HepG2 (cell line): ENCODE results near the gene RRP9. TPM values are rescaled to one million over a fixed set of nuclear protein-coding genes. Genes with fewer than 3 reads are reported as not detected.

Experiments
- CREB1 ChIP-seq, 2 experiments: fragments of 450-650 bp in 1 of 2; IDR thresholded peaks; 2 replicates each; pipeline ENCODE4 v1.6.1; 2016 to 2017; ENCODE audit warnings: control low read depth in 1 of 2, mild to moderate bottlenecking in 1 of 2, missing compliant biosample characterization in 1 of 2, missing genetic modification characterization in 1 of 2
- DMAP1 ChIP-seq: IDR thresholded peaks from 2 replicates; pipeline ENCODE4 v1.6.1; 2016
- ETV6 ChIP-seq: sonication (generic); formaldehyde crosslinking; conservative IDR thresholded peaks from 2 replicates; pipeline ENCODE4 v1.4.0; 2020; ENCODE audit warnings: missing genetic modification reagents
- FOXA1 ChIP-seq, 2 experiments: fragments of 450-650 bp in 1 of 2; sonication (generic) in 1 of 2; formaldehyde crosslinking in 1 of 2; IDR thresholded peaks; 2 replicates each; pipeline versions ENCODE4 v1.4.0 to v1.6.1; 2016 to 2020; ENCODE audit warnings: missing genetic modification reagents in 1 of 2
- MIER2 ChIP-seq: IDR thresholded peaks from 2 replicates; pipeline ENCODE4 v1.6.1; 2016; ENCODE audit warnings: missing biosample characterization, missing genetic modification reagents
- MXI1 ChIP-seq: IDR thresholded peaks from 3 replicates; pipeline ENCODE4 v1.6.1; 2012; ENCODE audit warnings: low read depth, low read length, inconsistent platforms, borderline replicate concordance
- RARA ChIP-seq: IDR thresholded peaks from 2 replicates; pipeline ENCODE4 v1.6.1; 2016; ENCODE audit warnings: missing genetic modification reagents, missing compliant biosample characterization
- SPEN ChIP-seq: sonication (generic); formaldehyde crosslinking; IDR thresholded peaks from 2 replicates; pipeline ENCODE4 v1.5.1; 2020; ENCODE audit warnings: low read depth, mild to moderate bottlenecking, missing genetic modification reagents
- TEAD3 ChIP-seq: optimal IDR thresholded peaks from 2 replicates; pipeline ENCODE3; 2016; ENCODE audit warnings: borderline replicate concordance
- ZBTB3 ChIP-seq: sonication (generic); formaldehyde crosslinking; IDR thresholded peaks from 2 replicates; pipeline ENCODE4 v1.4.0; 2020; ENCODE audit warnings: low read depth, mild to moderate bottlenecking, moderate library complexity, missing genetic modification reagents, borderline replicate concordance
- ZFYVE20 ChIP-seq: sonication (generic); formaldehyde crosslinking; IDR thresholded peaks from 2 replicates; pipeline ENCODE4 v1.8.0; 2023; ENCODE audit warnings: low read depth, mild to moderate bottlenecking, moderate library complexity, missing genetic modification reagents, borderline replicate concordance
- ZNF18 ChIP-seq: sonication (generic); formaldehyde crosslinking; IDR thresholded peaks from 2 replicates; pipeline ENCODE4 v1.8.0; 2022; ENCODE audit warnings: mild to moderate bottlenecking, missing genetic modification reagents; ENCODE audit not compliant: insufficient replicate concordance
- ZNF296 ChIP-seq: sonication (generic); formaldehyde crosslinking; conservative IDR thresholded peaks from 2 replicates; pipeline ENCODE4 v1.5.0; 2020; ENCODE audit warnings: mild to moderate bottlenecking, missing genetic modification reagents
- ZNF33A ChIP-seq: sonication (generic); formaldehyde crosslinking; IDR thresholded peaks from 2 replicates; pipeline ENCODE4 v1.5.1; 2020; ENCODE audit warnings: missing genetic modification reagents, mild to moderate bottlenecking, moderate library complexity, borderline replicate concordance
- ZNF775 ChIP-seq: sonication (generic); formaldehyde crosslinking; IDR thresholded peaks from 2 replicates; pipeline ENCODE4 v1.4.0; 2020; ENCODE audit warnings: missing genetic modification reagents, mild to moderate bottlenecking, moderate library complexity, borderline replicate concordance
- ZNF781 ChIP-seq: sonication (generic); formaldehyde crosslinking; IDR thresholded peaks from 2 replicates; pipeline ENCODE4 v1.5.1; 2020; ENCODE audit warnings: borderline replicate concordance, mild to moderate bottlenecking, missing genetic modification reagents; ENCODE audit errors: not compliant biosample characterization
- polyA plus RNA-seq, 8 experiments: library from polyadenylated mRNA; depleted of rRNA in 3 of 8; stranded (reverse) in 7 of 8; unstranded in 1 of 8; fragments of >200 nt; fragmentation: Illumina TruSeq in 4 of 8; extraction: Trizol in 4 of 8; gene quantifications; 2 replicates each; pipeline versions ENCODE4 v1.2.1 to v1.2.3, GENCODE V29; 2011 to 2016; ENCODE audit warnings: low read depth in 4 of 8, missing spikeins in 1 of 8, mixed read lengths in 1 of 8; ENCODE audit not compliant: insufficient read depth in 1 of 8
- total RNA-seq, 5 experiments: library from RNA; depleted of rRNA; stranded (reverse); fragments of >200 nt; fragmentation: Illumina TruSeq; extraction: Trizol; gene quantifications; 2 replicates each; pipeline ENCODE4 v1.2.3, GENCODE V29; 2016; ENCODE audit warnings: low read depth in 1 of 5
- TF ChIP-seq, protein P1 (sequence below): sonication (generic); formaldehyde crosslinking; IDR thresholded peaks from 2 replicates; pipeline ENCODE4 v1.5.0; 2020; ENCODE audit warnings: mild to moderate bottlenecking, missing genetic modification reagents, borderline replicate concordance
- TF ChIP-seq, protein P2 (sequence below): IDR thresholded peaks from 2 replicates; pipeline ENCODE4 v1.4.0; 2020; ENCODE audit warnings: mild to moderate bottlenecking, missing genetic modification reagents

RRP9 gene
- total and polyA plus RNA-seq, 2 of the 13 experiments (the other 11 are each of a cell fraction or from before 2014, with no cell fraction given): 14.8 to 44.0 TPM

GRCh38 chr3:51982352-51982837 is 40.7 kb upstream of the RRP9 start (continued):
- TF ChIP-seq MIER2 (CRISPR knock-in tag) (0 out of 2 replicates have a peak, but pooled peaks have one; percentile 54), TEAD3 (CRISPR knock-in tag) (no peak), ZNF775 (CRISPR knock-in tag) (no peak), FOXA1 (IDR thresholded peaks at IDR 0.05) (no peak), FOXA1 (CRISPR knock-in tag; IDR thresholded peaks at IDR 0.05) (peak; percentile 38; the same call in 1 of the 2 replicates), ZFYVE20 (CRISPR knock-in tag) (no peak), SPEN (CRISPR knock-in tag) (peak; percentile 65; the same call in 1 of the 2 replicates), ETV6 (peak; percentile 68; the same call in 1 of the 2 replicates), ZNF296 (peak; percentile 54; the same call in 1 of the 2 replicates), DMAP1 (CRISPR knock-in tag) (peak; percentile 84), ZNF781 (CRISPR knock-in tag) (no peak), ZBTB3 (CRISPR knock-in tag) (no peak), ZNF33A (no peak), ZNF18 (peak; percentile 82), CREB1 (IDR thresholded peaks at IDR 0.05) (no peak), CREB1 (CRISPR knock-in tag; IDR thresholded peaks at IDR 0.05) (peak; percentile 21; the same call in 1 of the 2 replicates), MXI1 (peak; percentile 78; the same call in 1 of the 3 replicates), RARA (CRISPR knock-in tag) (peak; percentile 71; the same call in 1 of the 2 replicates)
- TF ChIP-seq, protein P1, sequence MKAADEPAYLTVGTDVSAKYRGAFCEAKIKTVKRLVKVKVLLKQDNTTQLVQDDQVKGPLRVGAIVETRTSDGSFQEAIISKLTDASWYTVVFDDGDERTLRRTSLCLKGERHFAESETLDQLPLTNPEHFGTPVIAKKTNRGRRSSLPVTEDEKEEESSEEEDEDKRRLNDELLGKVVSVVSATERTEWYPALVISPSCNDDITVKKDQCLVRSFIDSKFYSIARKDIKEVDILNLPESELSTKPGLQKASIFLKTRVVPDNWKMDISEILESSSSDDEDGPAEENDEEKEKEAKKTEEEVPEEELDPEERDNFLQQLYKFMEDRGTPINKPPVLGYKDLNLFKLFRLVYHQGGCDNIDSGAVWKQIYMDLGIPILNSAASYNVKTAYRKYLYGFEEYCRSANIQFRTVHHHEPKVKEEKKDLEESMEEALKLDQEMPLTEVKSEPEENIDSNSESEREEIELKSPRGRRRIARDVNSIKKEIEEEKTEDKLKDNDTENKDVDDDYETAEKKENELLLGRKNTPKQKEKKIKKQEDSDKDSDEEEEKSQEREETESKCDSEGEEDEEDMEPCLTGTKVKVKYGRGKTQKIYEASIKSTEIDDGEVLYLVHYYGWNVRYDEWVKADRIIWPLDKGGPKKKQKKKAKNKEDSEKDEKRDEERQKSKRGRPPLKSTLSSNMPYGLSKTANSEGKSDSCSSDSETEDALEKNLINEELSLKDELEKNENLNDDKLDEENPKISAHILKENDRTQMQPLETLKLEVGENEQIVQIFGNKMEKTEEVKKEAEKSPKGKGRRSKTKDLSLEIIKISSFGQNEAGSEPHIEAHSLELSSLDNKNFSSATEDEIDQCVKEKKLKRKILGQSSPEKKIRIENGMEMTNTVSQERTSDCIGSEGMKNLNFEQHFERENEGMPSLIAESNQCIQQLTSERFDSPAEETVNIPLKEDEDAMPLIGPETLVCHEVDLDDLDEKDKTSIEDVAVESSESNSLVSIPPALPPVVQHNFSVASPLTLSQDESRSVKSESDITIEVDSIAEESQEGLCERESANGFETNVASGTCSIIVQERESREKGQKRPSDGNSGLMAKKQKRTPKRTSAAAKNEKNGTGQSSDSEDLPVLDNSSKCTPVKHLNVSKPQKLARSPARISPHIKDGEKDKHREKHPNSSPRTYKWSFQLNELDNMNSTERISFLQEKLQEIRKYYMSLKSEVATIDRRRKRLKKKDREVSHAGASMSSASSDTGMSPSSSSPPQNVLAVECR (CRISPR knock-in tag): peak; percentile 28; the same call in 1 of the 2 replicates
- TF ChIP-seq, protein P2, sequence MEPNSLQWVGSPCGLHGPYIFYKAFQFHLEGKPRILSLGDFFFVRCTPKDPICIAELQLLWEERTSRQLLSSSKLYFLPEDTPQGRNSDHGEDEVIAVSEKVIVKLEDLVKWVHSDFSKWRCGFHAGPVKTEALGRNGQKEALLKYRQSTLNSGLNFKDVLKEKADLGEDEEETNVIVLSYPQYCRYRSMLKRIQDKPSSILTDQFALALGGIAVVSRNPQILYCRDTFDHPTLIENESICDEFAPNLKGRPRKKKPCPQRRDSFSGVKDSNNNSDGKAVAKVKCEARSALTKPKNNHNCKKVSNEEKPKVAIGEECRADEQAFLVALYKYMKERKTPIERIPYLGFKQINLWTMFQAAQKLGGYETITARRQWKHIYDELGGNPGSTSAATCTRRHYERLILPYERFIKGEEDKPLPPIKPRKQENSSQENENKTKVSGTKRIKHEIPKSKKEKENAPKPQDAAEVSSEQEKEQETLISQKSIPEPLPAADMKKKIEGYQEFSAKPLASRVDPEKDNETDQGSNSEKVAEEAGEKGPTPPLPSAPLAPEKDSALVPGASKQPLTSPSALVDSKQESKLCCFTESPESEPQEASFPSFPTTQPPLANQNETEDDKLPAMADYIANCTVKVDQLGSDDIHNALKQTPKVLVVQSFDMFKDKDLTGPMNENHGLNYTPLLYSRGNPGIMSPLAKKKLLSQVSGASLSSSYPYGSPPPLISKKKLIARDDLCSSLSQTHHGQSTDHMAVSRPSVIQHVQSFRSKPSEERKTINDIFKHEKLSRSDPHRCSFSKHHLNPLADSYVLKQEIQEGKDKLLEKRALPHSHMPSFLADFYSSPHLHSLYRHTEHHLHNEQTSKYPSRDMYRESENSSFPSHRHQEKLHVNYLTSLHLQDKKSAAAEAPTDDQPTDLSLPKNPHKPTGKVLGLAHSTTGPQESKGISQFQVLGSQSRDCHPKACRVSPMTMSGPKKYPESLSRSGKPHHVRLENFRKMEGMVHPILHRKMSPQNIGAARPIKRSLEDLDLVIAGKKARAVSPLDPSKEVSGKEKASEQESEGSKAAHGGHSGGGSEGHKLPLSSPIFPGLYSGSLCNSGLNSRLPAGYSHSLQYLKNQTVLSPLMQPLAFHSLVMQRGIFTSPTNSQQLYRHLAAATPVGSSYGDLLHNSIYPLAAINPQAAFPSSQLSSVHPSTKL (CRISPR knock-in tag): peak; percentile 68
